Measurements from ENCODE around the gene PRLR. TPM values are rescaled to one million over a fixed set of nuclear protein-coding genes. Genes with fewer than 3 reads are reported as not detected.

PRLR gene
- total RNA-seq, 1 donor from 2014 or later: 13.3 TPM

GRCh38 chr5:35001842-35002241 is 228.4 kb downstream of the PRLR start:
- H3K4me3 ChIP-seq: no peak overlapping the region
- H3K4me1 ChIP-seq: no peaks in the 10 kb centered on the region
- H3K27ac ChIP-seq: no peak overlapping the region
- no peaks in the 10 kb centered on the region for H3K36me3 ChIP-seq
- H3K9me3 ChIP-seq: no peaks in the 10 kb centered on the region
- H3K27me3 ChIP-seq: no peaks in the 10 kb centered on the region
- intact Hi-C loops (cut with DNase I): no loop called here
- TF ChIP-seq CTCF (IDR thresholded peaks at IDR 0.05): no peak
- no peak for TF ChIP-seq POLR2AphosphoS5 (IDR thresholded peaks at IDR 0.05; ENCODE audit: insufficient read depth in 1 of 2, low read depth in 1 of 2)
- no peak for TF ChIP-seq POLR2A (IDR thresholded peaks at IDR 0.05)
- DNase-seq (ENCODE audit: extremely low spot score in 2 of 2): no peak

Other genes starting within 250 kb of the PRLR start
- gene AGXT2, start 182.5 kb downstream of the PRLR start, total RNA-seq: not detected